HG03060 (cell line): ENCODE results near the gene SMAP2.
"Not testable (repeated sequence)": the region's sequence is repeated elsewhere in the genome, so short reads cannot be mapped to it uniquely, and the experiment has no call there.

ENCODE experiments used
- ATAC-seq: cut with Tn5 transposase; IDR thresholded peaks from one replicate; pipeline ENCODE4 v1.9.1; 2021; ENCODE audit warnings: low read depth, moderate number of reproducible peaks; ENCODE audit not compliant: unreplicated experiment

SMAP2 gene

DNA sequence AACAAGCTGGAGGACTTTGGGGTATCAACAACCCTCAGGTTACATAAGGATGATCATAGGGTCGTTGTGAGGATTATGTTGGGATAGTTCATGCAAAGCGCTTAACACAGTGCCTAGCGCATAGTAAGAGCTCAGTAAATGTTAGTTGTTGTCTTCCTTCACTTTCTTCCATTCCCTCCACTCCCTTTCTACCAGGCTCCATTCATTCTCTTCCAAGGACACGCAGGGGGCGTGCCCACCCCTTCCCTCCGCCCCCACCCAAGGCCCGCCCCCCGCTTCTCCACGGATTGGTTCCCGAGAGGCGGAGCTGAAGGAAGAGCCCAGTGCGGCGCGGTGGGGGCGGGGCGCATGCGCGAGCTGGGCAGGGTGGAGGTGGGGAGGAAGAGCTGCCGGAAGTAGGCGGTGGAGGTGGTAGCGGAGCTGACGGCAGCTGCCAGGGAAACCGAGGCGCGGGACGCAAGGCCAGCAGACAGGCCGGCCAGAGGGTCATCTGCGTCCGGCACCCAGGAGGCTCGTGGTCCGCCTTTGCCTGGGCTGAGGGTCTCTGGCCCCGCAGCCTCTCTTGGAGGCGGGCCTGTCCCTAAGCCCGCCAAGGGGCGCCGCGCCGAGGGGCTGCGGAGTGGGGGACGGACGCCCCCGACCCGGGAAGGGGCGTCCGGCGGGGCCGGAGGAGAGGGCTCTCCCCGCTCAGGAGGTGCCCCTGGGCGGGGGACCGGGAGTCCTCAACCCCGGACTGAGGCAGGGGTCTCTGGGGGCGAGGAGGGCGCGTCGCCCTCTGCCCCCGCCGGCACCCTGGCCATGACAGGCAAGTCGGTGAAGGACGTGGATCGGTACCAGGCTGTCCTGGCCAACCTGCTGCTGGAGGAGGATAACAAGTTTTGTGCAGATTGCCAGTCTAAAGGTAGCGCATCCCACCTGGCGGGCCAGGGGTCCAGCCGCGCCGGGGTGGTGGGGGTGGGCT is at the start of gene SMAP2:
Gene SMAP2, plus strand, starts transcription at position 405 of the 961 bp plus-strand sequence. Its CDS starts 394 bp downstream, at position 799.
- ATAC-seq, result peak; percentile 44

GRCh38 chr1:40331403-40331802 is 42.1 kb upstream of the SMAP2 start:
- not testable (repeated sequence) for ATAC-seq

DNA sequence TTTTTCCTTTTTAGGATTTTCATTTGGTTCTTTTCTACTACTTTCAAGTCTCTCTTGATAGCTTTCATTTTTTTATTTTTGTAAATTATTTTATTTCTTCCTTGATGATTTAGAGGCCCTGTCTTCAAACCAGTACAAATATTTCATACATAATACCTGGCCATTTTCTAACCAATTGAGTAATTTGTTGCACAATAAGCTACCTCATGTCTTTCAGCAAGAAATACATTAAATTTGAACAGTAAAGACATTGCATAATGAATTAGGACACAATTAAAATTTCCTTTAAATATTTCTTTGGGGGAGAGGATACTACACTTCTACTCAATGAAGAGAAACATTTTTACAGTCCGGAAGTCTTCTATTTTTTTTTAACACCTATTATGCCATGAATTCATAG is 40.8 kb upstream of the SMAP2 start:
- no peak for ATAC-seq

DNA sequence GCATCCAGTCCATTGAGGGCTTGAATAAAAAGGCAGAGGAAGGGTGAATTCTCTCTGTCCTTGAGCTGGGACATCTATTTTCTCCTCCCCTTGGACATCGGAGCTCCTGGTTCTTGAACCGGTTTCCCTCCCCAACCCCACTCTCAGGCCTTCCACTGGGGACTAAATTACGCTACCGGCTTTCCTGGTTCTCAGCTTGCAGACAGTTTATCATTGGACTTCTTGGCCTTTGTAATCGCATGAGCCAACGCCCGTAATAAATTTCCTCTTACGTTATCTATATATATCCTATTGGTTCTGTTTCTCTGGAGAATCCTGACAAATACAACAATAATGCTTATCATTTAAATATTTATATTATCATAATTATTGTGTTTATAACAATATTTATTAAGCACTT is 36.1 kb upstream of the SMAP2 start:
- ATAC-seq, result no peak

DNA sequence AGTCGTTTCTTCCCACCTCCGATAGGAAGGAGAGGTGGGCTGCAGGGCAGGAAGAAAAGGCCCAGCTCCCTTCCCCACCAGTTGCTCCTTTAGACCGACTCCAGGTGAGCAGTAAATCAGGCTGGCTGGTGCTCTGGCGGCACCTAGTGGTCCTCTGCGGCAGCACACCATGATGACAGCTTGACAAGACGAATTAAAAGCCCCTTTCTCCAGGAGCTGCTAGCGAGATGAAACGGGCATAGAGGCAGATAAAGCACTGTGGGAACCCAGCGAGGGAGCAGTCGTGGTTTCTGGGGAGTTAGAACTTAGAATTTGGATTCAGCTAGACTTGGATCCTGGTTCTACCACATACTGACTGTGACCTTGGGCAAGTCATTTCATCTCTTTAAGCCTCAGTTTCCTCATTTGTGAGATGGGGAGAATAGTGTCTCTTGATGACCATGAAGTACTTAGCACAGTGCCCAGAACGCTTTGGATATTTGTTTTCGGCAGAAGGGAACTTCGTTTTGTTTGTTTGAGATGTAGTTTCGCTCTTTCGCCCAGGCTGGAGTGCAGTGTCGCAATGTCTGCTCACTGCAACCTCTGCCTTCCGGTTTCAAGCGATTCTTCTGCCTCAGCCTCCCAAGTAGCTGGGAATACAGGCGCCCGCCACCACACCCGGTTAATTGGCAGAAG is 34.6 kb upstream of the SMAP2 start:
- no peak for ATAC-seq

- no peak for ATAC-seq
Measured at GRCh38 chr1:40339420-40340323, 33.9 kb upstream of the SMAP2 start.

GRCh38 chr1:40341491-40342380 is 31.8 kb upstream of the SMAP2 start:
- ATAC-seq, result no peak

DNA sequence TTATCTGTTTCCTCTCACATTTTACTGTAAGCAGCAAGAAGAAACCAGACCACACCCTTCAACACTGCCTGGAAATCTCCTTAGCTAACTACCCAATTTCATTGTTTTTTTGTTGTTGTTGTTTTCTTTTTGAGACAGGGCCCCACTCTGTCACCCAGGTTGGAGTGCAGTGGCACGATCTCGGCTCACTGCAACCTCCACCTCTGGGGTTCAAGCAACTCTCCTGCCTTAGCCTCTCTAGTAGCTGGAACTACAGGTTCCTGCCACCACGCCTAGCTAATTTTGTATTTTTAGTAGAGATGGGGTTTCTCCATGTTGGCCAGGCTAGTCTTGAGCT is 31.2 kb upstream of the SMAP2 start:
- not testable (repeated sequence) for ATAC-seq

- no peak for ATAC-seq
Measured at GRCh38 chr1:40344597-40344996, 28.9 kb upstream of the SMAP2 start.

GRCh38 chr1:40350391-40350790 is 23.1 kb upstream of the SMAP2 start:
- ATAC-seq, result no peak

- no peak for ATAC-seq
Measured at GRCh38 chr1:40351124-40351523, 22.4 kb upstream of the SMAP2 start.

- no peak for ATAC-seq
Measured at GRCh38 chr1:40352126-40352525, 21.4 kb upstream of the SMAP2 start.

GRCh38 chr1:40353082-40353481 is 20.4 kb upstream of the SMAP2 start:
- no peak for ATAC-seq

DNA sequence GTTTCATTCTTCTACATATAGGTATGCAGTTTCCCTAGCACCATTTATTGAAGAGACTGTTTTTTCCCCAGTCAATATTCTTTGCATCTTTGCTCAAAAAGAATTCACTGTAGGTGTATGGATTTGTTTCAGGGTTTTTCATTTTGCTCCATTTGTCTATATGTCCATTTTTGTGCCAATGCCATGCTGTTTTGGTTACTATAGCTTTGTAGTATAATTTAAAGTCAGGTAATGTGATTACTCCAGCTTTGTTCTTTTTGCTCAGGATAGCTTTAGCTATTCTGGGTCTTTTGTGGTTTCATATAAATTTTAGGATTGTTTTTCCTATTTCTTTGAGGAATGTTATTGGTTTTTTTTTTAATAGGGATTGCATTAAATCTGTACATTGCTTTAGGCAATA is 15.9 kb upstream of the SMAP2 start:
- ATAC-seq, result no peak

- no peak for ATAC-seq
Measured at GRCh38 chr1:40360631-40361030, 12.9 kb upstream of the SMAP2 start.

GRCh38 chr1:40361201-40361600 is 12.3 kb upstream of the SMAP2 start:
- no peak for ATAC-seq

GRCh38 chr1:40361637-40362036 is 11.9 kb upstream of the SMAP2 start:
- no peak for ATAC-seq

DNA sequence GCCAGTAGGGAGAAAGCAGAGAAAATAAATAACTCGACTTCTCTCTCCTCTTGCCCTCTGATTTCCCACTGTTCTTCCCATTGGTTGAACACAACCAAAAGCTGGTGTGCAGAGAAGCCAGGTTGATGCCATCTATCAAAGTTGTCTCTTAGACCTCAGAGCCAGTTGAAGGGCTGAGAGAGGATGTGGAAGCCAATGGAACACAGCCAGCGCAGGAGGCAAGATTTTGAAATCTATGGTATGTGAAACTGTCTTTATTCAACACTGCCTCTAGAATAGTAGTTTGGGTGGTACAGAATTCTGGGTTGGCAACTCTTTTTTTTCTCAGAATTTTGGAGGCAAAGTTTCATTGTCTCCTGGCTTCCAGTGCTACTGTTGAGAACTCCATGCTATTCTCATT is 11.3 kb upstream of the SMAP2 start:
- ATAC-seq, result no peak

- no peak for ATAC-seq
Measured at GRCh38 chr1:40362699-40363098, 10.8 kb upstream of the SMAP2 start.

DNA sequence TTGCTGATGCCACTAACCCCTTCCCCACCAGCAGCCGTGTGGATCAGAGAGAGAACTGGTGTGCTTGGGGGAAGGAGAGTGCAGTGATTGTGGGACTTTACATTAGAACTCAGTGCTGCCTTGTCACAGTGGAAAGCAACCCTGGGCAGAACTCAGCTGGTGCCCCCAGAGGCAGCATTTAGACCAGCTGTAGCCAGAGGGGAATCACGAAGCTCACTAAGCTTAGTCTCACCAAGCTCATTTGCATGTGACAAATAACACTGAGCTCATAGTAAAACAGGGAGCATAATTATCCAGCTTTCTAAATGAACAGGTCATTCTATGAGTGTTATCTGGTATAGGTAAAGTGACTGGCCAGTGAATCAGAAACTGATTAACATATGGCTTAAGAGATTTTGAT is 9.8 kb upstream of the SMAP2 start:
- peak; percentile 94 for ATAC-seq
